ENCODE measurements around the gene PRTG.
"Not testable (repeated sequence)": the region's sequence is repeated elsewhere in the genome, so short reads cannot be mapped to it uniquely, and the experiment has no call there.

Gene PRTG

GRCh38 chr15:55736756-55737155, 6.2 kb downstream of the PRTG start:
- no peak for DNase-seq (ENCODE audit: low read depth)
- H3K4me3 ChIP-seq (ENCODE audit: low read length), result no peak overlapping the region
- no peak for TF ChIP-seq CTCF (conservative IDR thresholded peaks at IDR 0.05; ENCODE audit: low read length)

- no peak for TF ChIP-seq CTCF (conservative IDR thresholded peaks at IDR 0.05; ENCODE audit: low read length)
- no peak for DNase-seq (ENCODE audit: low read depth)
- H3K4me3 ChIP-seq (ENCODE audit: low read length), result no peak overlapping the region
These were observed 8.3 kb downstream of the PRTG start for GRCh38 chr15:55734641-55735040.

- not testable (repeated sequence) for DNase-seq (ENCODE audit: low read depth); H3K4me3 ChIP-seq (ENCODE audit: low read length)
These were observed 9.5 kb downstream of the PRTG start for GRCh38 chr15:55733461-55733860.

DNA sequence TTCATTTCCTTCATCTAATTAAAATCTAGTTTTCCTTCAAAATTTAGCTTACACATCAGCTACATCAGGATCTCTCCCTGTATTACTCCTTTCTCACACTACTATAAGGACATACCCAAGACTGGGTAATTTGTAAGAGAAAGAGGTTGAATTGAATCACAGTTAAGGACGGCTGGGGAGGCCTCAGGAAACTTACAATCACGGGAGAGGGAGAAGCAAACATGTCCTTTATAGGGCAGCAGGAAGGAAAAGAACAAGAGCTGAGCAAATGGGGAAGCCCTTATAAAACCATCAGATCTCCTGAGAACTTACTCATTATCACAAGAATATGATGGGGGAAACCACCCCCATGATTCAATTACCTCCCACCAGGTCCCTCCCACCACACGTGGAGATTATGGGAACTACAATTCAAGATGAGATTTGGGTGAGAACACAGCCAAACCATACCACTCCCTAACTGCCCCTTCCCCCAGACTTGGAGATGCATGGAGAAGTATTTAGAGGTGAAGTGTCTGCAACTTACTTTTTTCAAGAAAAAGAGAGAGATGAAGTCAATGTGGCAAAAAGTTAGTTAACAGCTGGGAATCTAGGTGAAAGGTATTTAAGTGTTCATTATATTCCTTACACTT, 21.3 kb downstream of the PRTG start:
- no peak overlapping the region for H3K4me3 ChIP-seq (ENCODE audit: low read length)
- TF ChIP-seq CTCF (conservative IDR thresholded peaks at IDR 0.05; ENCODE audit: low read length), result no peak
- DNase-seq (ENCODE audit: low read depth), result no peak

DNA sequence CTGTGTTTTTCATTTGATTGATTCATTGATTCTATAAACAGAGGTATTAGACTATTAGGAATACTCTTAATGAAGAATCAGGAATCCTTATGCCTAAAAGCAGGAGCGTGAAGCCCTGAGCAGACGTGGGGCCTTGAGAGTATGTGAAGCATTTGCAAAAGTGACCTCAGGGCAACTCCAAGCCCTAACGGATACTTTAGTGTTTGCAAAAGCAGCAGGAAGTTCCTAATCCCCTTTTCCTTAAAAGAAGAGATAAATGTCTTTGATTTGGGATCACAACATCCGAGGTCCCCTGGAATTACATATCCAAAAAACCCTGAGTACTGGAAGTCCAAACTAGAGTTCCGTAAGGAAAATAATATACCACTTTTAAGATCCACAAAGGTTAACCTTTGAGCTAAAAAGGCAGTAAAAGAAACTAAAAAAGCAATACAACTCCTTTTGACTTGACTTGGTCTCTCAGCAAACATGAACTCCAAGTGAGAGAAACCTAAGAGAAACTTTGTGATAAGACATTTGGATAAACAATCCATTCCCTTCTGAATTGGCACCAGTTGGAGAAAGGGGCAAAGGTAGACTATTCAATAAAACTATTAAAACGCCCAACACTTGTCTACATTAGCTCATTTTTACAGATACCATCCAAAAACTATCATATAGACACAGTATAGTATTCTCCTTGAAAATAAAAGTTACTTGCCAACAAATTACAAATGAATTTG, 27.4 kb downstream of the PRTG start:
- H3K4me3 ChIP-seq (ENCODE audit: low read length), result no peak overlapping the region
- DNase-seq (ENCODE audit: low read depth), result no peak
- TF ChIP-seq CTCF (conservative IDR thresholded peaks at IDR 0.05; ENCODE audit: low read length), result no peak

DNA sequence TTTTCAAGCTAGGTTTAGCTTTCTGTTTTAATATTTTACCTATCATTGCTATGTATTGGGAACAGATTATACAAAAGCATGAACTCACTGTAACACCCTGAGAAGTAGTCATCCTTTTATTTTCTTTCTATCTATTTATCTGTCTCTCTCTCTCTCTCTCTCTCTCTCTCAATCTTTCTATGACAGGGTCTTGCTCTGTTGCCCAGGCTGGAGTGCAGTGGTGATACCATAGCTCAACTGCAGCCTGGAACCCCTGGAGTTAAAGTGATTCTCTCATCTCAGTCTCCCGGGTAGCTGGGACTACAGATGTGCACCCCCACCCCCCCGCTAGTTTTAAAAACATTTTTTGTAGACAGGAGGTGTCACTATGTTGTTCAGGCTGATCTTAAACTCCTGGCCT, 28.9 kb downstream of the PRTG start:
- no peak for DNase-seq (ENCODE audit: low read depth)
- no peak overlapping the region for H3K4me3 ChIP-seq (ENCODE audit: low read length)
- TF ChIP-seq CTCF (conservative IDR thresholded peaks at IDR 0.05; ENCODE audit: low read length), result no peak

DNA sequence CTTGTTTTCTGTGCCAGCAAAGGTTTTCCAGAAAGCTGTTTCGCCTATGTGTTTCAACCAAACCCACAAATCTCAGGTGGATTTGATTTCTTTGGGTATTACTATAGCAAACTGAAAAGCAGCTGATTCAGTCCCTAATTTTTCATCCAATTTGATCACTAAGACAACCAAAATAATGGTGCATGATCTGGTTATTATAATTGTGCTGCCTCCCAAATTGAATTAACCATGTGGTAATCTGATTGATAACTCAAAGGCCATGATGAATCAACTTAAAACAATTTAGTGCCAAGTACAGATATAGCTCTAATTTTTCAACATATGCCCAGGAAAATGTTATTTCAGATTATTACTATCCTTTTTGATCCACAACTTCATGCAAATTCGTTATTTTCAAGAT, 30.6 kb downstream of the PRTG start:
- TF ChIP-seq CTCF (conservative IDR thresholded peaks at IDR 0.05; ENCODE audit: low read length), result no peak
- DNase-seq (ENCODE audit: low read depth), result no peak
- H3K4me3 ChIP-seq (ENCODE audit: low read length), result no peak overlapping the region

All from AG10803 (cell line).